GM18907 (cell line): Measurements from ENCODE around the gene OR2A42.
"Not testable (repeated sequence)": the region's sequence is repeated elsewhere in the genome, so short reads cannot be mapped to it uniquely, and the experiment has no call there.

Experiments
- ATAC-seq: cut with Tn5 transposase; IDR thresholded peaks from one replicate; pipeline ENCODE4 v1.9.1; 2021; ENCODE audit warnings: mild to moderate bottlenecking, moderate library complexity; ENCODE audit not compliant: unreplicated experiment

OR2A42 gene

GRCh38 chr7:144226866-144227265 lies 12.5 kb downstream of the OR2A42 start:
- not testable (repeated sequence) for ATAC-seq

- ATAC-seq: not testable (repeated sequence)
Observed at GRCh38 chr7:144223675-144224074, 15.7 kb downstream of the OR2A42 start.

GRCh38 chr7:144220531-144220930 lies 18.9 kb downstream of the OR2A42 start:
- not testable (repeated sequence) for ATAC-seq

GRCh38 chr7:144219149-144219548 lies 20.3 kb downstream of the OR2A42 start:
- peak; percentile 58 for ATAC-seq

GRCh38 chr7:144218581-144218980 lies 20.8 kb downstream of the OR2A42 start:
- not testable (repeated sequence) for ATAC-seq

GRCh38 chr7:144217200-144217599 lies 22.2 kb downstream of the OR2A42 start:
- ATAC-seq: not testable (repeated sequence)

- not testable (repeated sequence) for ATAC-seq
Observed at GRCh38 chr7:144205306-144205705, 34.1 kb downstream of the OR2A42 start.

- ATAC-seq: not testable (repeated sequence)
Observed at GRCh38 chr7:144203086-144203485, 36.3 kb downstream of the OR2A42 start.

GRCh38 chr7:144201978-144202377 lies 37.4 kb downstream of the OR2A42 start:
- peak; percentile 36 for ATAC-seq

- ATAC-seq: not testable (repeated sequence)
Observed at GRCh38 chr7:144198934-144199333, 40.5 kb downstream of the OR2A42 start.

GRCh38 chr7:144195212-144195872 lies 44.1 kb downstream of the OR2A42 start, which contains the start of gene ARHGEF35:
Gene ARHGEF35, minus strand, starts transcription at chr7:144195833. Its CDS starts 7,450 bp downstream, at chr7:144188383.
- ATAC-seq: peak; percentile 80

- not testable (repeated sequence) for ATAC-seq
Observed at GRCh38 chr7:144194453-144194852, 45.0 kb downstream of the OR2A42 start.

GRCh38 chr7:144193782-144194181 lies 45.6 kb downstream of the OR2A42 start:
- not testable (repeated sequence) for ATAC-seq

GRCh38 chr7:144188578-144189171 lies 50.7 kb downstream of the OR2A42 start:
- not testable (repeated sequence) for ATAC-seq

- ATAC-seq: not testable (repeated sequence)
Observed at GRCh38 chr7:144187848-144188247, 51.6 kb downstream of the OR2A42 start.

- not testable (repeated sequence) for ATAC-seq
Observed at GRCh38 chr7:144183166-144183565, 56.2 kb downstream of the OR2A42 start, which contains the start of gene CTAGE4. Gene CTAGE4, plus strand, starts transcription at chr7:144183466. Its CDS starts 38 bp downstream, at chr7:144183504.

GRCh38 chr7:144179165-144179479 lies 60.3 kb downstream of the OR2A42 start:
- peak; percentile 23 for ATAC-seq

GRCh38 chr7:144178380-144179164 lies 60.8 kb downstream of the OR2A42 start:
- ATAC-seq: peak; percentile 99
